NCI-H69 (cell line): Measurements from ENCODE around the gene FAM181B.
"Not testable (repeated sequence)": the region's sequence is repeated elsewhere in the genome, so short reads cannot be mapped to it uniquely, and the experiment has no call there.

ENCODE experiments used
- DNase-seq: peaks from one replicate; lab custom pipeline; 2025; lab: John Stamatoyannopoulos, UW

FAM181B gene

DNA sequence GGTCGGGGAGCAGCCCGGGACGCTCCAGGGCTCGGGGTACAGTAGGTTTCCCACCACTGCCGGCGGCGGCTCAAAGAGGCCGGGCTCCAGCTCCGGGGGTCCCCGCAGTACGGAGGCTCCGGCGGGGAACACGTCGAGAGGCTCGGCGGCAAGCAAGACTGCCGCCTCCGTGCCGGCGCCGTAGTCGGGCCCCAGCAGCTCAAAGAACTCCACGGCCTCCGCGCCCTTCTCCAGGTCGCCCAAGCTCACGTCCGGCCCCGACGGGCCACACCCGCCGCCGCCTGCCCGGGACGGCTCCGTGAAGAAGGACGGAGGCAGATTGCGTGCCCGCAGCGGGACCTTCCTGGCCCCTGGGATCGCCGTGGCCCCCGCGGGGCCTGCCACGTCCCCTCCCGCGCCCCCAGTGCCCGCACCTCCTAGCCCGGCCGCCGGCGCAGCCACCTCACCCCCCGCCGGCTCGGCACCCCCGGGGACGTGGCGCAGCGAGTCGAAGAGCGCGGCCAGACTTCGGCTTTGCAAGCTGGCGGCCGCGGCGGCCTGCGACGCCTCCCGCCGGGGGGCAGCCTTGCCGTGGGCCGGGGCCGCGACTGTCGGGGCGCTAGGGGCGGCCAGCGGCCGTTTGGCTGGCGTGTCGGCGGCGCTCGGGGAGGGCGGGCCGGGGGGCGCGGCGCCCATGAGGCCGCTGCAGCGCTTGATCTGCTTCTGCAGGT is 775 bp downstream of the FAM181B start:
- peak; percentile 70 for DNase-seq

GRCh38 chr11:82732348-82732733 is 1.3 kb downstream of the FAM181B start:
- DNase-seq: peak; percentile 29

DNA sequence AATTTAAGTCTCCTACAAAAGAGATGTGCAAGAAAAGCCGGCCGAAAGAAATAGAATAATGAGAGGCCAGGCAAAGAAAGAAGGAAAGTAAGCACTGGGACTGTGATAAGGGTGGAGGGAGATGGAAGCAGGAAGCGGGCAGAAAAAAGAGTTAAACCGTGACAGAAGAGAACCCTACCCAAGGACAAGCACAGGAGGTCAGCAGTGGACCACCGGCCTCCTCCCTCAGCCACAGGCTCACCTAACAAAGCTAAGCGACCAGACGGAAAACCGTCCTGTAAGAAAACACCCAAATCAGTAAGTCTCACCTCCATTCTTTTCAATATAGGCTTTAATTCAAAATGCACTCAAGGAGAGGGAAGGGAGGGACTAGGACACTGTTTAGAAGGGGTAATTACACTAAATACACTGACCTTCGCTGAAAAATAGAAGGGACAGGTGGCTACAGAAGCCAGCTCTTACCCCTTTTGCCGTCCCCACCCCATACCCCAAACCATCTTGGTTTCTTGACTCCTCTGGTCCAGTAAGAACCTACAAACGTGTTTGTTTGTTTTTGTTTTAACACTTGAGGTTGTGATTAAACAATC is 1.9 kb downstream of the FAM181B start:
- DNase-seq: peak; percentile 28

- DNase-seq: no peak
Measured at GRCh38 chr11:82730754-82731153, 2.9 kb downstream of the FAM181B start.

DNA sequence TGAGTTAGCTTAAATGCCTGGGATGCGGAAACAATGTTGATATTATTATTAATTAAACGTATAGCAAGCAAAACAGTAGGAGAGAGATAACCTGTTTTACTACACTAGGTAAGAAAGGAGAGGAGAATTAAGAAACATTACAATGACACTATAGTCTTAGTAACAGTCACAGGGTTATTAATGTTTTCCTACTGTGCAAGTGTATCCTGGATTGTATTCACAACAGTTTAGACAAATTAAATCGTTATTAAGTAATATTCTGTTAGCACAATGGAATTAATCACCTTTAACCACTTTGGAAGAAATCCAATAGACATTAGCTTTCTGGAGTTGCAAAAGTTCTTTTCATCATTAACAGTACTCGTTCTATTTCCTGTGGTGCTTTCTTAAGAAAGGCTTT is 3.4 kb downstream of the FAM181B start:
- no peak for DNase-seq

GRCh38 chr11:82724026-82724425 is 9.6 kb downstream of the FAM181B start:
- DNase-seq: peak; percentile 29

DNA sequence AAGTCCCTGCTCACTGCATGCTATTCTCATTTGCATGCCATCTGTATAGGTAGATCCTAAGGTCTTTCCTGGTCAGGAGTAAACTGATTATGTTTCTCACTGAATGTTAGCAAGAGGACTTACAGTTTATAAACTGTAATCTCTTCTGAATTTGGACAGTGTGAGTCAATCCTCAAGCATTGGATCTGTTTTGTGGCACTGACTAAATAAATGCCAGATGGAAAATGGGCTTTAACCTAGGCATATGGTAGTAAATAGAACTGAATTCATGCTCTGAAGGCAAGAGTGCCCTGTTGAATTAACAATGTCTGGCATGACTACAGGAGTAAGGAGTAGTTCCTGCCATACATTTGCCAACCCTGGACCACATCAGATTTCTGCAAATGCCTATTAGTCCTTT is 11.4 kb downstream of the FAM181B start:
- no peak for DNase-seq

DNA sequence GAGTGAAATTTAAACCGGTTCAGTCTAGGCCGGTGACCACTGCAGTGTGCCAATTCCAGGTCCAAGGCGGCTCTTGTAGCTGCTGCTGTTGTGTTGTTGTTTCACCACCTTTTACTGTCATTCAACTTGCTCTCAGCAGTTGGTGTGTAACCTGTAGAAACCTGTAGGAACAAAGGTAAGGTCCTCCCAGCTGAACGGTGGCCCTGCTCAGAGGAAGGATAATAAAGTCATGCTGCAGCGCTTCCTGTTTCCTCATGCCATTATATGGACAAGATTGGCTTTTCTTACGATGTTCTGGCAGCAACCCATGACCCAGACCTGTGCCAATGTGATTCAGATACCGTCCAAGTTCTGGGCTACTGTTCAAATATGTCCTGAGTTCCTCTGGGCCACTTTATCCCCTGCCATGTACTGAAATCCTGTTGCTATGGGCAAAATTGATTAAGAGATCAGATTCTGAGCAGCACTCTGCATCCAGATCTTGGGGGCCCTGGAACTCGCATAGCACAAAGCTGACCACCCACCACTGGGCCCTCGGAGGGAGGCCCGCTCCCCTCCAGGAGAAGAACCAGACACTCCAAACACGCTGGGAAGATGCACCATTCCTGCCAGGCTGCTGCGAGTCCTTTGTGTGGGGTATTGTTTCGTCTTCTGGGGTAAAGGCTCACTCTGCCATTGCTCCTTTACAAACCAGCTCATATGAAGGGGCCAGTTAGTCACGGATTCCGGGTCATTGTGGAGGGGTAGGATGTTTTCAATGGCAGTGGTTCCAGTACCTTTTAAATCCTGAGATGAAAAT is 13.2 kb downstream of the FAM181B start:
- DNase-seq: no peak

DNA sequence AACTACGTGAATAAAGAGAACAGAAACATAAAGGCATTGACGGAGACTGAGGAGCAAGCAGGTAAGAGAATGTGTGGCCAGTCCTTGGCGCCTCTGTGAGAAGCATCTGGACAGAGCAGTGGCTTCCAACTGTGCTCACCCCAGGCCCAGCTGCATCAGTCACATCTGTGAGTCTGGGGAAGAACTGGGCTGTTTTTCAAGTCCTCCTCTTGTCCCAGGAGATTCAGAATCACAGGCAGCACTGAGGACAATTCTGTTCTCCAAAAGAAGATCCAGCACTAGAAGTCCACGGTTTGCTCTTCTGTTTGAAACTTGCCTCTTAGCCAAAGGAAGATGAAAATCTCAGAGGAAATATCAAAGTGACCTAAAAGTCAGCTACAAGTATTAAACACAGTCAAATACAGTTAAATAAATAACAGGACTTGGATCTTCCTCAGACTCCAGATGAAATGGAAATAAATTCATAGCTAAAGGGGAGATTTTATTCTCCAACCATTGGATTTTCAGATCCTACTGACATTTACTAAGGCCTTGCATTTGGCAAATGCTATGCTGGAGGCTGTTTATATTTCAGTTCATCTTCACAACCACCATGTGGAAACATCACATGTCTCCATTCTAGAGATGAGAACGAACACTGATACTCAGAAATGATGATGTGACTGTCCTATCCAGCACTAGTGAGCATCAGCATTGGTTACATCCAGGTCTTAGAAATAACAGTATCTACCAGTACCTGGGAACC is 14.1 kb downstream of the FAM181B start:
- peak; percentile 59 for DNase-seq

GRCh38 chr11:82718821-82719220 is 14.8 kb downstream of the FAM181B start:
- no peak for DNase-seq

- DNase-seq: peak; percentile 65
Measured at GRCh38 chr11:82718307-82718706, 15.4 kb downstream of the FAM181B start.

- DNase-seq: no peak
Measured at GRCh38 chr11:82714346-82715174, 19.1 kb downstream of the FAM181B start.

DNA sequence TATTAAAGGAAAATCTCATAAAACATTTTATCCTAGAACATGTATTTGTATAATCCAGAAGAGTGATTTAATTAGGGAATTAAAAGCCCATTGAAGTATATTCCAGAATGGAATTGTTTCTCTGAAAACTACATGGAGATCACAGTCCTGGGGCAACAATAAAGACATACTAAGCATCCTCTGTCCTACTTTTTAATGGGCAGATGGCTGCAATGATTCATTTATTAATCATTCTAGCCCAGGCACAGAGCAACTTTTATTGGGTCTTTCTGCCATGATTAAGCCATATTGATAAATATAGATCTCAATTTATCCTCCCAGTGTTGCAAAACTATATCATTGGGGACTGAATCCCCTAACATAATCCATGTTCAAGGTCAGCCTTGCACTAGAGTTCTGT is 22.0 kb downstream of the FAM181B start:
- DNase-seq: no peak

DNA sequence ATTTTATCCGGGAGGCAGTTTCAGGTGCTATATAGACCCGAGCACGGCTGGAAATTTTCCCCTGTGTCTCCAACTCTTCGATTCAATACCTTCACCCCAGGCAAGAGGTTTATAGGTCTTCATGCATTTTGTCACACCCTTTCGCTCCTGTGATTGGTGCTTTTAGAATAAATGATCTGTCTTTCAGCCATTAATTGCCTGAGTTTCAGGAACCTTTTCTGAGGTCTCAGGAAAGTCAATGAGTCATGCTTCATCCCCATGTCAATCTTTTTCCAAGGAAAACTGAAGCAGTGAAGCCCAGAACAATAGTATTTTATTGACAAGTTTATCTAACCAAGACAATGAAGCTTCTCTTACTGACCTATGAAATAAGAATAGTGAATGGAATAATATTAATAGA is 29.9 kb downstream of the FAM181B start:
- no peak for DNase-seq

- no peak for DNase-seq
Measured at GRCh38 chr11:82703226-82703625, 30.4 kb downstream of the FAM181B start.

DNA sequence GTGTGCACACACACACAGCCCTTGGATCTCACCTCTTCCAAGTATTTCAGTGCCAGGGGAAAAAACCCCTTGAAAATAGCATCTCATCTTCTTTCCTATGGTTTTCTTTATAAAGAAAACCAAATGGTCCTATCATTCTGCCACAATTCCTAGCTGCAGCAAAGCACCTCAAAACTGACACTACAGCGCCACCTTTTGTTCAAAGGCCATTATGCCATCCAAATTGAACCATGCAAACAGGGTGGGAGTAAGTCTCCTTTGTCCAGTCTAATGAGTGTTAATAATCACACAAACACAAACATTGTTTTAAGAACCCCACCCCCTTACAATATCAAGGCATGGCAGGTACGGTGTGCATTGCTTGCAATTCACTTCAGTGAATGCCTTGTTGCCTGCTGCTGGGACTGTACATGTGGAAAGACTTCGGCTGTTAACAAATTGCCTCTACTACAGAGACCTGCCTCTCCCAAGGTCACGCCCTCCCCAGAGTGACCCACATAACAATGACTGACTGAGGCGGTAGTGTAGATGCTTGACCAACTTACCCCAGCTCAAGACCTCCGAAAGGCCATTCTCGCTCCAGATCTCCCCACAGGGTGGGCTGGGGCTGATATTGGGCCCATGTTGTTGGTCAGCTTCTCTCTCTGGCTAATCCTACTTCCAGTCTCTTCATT is 31.7 kb downstream of the FAM181B start:
- peak; percentile 69 for DNase-seq

GRCh38 chr11:82698576-82699352 is 34.9 kb downstream of the FAM181B start:
- DNase-seq: no peak

- DNase-seq: no peak
Measured at GRCh38 chr11:82692981-82693380, 40.7 kb downstream of the FAM181B start.

DNA sequence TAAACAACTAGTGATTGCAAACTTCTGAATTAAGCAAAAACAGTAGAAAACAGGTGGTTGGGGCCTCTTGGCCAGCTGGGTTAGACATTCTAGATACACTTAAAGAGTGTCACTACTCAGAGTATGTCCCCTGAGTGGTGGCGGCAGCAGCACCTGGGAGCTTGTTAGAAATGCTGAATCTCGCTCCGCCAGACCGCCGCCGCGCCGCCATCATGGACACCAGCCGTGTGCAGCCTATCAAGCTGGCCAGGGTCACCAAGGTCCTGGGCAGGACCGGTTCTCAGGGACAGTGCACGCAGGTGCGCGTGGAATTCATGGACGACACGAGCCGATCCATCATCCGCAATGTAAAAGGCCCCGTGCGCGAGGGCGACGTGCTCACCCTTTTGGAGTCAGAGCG is 44.3 kb downstream of the FAM181B start:
- DNase-seq: not testable (repeated sequence)

GRCh38 chr11:82686211-82686610 is 47.5 kb downstream of the FAM181B start:
- DNase-seq: no peak
